HG02870 (cell line): ENCODE results near the gene OBSL1.

ENCODE experiments used
- ATAC-seq: cut with Tn5 transposase; IDR thresholded peaks from one replicate; pipeline ENCODE4 v1.9.1; 2021; ENCODE audit warnings: mild to moderate bottlenecking, moderate library complexity; ENCODE audit not compliant: unreplicated experiment

The OBSL1 gene

DNA sequence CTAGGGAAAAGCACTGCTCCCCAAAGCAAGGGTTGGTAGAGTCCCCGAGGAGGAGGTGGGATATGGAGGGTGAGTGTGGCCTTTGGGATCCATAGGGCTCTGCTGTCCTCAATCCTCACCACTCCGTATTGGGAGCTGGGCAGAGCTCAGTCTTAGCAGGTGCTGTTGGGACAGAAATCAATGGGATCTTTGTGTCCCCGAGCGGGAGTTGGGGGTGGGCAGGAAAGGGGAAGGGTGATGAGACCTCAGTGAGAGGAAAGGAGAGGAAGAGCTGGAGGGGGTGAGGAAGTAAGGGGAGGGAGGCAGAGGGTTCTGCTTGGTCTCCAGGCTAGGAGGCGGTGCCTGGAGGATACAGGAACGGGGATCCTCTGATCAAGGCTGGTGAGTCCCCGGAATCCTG lies 54.5 kb downstream of the OBSL1 start:
- ATAC-seq = no peak

DNA sequence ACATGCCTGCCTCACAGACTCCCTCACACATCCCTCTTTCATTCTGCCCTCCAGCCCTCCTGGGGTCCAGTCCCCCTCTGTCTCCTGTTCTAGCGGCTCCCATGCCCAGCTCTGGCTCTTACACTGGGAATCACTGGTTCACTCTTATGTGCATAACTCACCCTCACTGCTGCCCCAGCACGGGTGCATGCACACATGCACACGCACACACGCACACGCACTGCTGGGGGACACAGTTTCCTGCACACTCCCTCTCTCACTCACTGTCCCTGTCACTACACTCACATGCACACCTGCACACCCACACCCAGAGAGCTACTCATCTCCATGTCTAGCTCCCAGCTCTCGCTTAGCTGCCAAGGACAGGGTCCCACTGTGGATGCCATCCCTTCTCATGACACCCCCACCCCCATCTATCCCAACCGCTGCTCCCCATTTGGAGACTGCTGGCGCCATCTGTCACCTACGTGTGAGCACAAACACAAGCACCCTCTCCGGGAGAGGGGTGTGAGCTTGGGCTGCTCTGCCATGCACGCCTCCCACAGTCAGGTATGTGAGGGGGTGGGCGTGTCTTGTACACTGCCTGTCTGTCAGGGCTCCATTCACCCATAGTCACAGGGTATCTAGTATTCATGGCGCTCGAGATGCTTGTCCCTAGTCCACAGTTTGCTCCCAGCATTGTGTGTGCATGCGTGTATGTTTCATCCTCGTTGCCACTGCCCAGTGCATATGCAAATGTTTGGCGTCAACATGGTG lies 55.3 kb downstream of the OBSL1 start:
- no peak for ATAC-seq

DNA sequence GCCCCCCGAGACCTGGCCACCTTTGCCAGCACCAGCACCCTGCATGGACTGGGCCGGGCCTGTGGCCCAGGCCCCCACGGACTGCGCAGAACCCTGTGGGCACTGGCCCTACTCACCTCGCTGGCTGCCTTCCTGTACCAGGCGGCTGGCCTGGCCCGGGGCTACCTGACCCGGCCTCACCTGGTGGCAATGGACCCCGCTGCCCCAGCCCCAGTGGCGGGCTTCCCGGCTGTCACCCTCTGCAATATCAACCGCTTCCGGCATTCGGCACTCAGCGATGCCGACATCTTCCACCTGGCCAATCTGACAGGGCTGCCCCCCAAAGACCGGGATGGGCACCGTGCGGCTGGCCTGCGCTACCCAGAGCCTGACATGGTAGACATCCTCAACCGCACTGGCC lies 56.5 kb downstream of the OBSL1 start:
- ATAC-seq = no peak

DNA sequence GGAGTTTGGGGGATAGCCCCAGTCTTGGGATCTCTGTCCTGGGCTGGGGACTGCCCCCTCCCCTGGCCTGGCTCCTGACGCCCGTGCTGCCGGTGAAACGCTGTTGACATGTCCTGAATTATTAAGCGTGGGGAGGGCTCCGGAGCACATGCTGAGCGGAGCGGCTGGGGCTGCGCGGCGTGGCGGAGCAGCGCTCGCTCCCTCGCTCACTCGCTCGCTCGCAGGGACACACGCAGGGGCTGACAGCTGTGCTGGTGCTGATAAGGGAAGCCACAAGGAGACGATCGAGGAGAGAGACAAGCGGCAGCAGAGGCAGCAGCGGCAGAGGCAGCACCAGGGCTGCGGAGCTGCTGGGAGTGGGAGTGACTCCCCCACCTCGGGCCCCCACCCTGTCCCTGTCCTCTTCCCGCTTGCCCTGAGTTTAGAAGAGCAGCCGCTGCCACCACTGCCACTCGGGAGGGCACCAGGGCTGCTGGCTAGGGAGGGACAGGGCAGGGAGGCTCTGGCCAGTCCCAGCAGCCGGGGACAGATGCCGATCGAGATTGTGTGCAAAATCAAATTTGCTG lies 57.1 kb downstream of the OBSL1 start, which contains the start of gene ASIC4:
TSS of gene ASIC4 (plus strand) at position 287 of the 566 bp plus-strand sequence. CDS start at position 530, 243 bp downstream.
- no peak for ATAC-seq

DNA sequence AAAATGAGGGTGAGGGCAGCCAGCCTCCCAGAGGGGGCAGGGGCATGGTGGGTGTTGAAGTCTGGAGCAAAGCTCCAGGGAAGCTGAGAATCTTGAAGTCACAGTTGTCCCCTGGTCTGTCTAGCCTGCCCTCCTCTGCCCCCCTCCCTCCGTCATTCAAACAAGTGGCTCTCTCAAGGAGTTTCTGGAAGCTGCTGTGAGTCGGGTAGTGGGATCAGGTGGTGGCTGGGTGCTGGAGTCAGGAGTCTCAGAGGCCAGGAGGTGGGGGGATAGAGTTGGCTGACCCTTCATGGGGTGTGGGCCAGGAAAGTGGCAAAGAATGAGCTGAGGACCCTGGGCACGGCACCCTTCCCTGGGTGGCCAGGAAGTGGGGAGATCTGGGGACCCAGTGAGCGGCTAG lies 57.6 kb downstream of the OBSL1 start:
- ATAC-seq = no peak

DNA sequence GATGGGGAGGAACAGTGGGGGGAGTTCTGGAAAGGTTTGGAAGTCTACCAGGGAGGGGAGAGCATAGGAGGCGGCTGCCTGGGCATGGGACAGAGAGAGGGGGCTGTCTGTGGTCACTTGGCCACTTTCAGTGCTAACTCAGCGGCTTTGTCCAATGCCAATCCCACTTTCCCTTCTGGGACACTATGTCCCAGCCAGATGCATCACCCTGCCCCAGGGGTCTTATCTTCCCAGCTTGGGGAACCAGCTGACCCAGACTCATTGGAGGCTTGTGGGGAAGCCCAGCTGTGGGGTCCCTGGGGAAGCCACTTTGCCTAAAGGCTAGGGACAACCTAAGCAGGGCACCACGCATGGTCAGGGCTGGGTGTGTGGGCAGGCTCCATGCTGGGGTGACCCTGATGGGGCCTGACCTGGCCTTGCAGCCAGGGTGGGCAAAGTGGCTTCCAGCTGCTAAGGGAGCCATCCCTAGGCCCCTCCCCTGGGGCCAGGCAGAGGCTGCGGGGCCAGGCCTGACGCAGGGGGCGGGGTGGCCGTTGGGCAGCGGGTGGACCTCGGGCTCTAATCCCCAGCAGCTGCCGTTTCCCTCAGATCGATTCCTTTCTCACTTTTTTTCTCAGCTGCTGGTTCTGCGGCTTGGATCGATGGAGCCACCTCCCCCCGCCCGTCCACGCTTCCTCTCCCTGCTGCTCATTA lies 58.7 kb downstream of the OBSL1 start:
- no peak for ATAC-seq

DNA sequence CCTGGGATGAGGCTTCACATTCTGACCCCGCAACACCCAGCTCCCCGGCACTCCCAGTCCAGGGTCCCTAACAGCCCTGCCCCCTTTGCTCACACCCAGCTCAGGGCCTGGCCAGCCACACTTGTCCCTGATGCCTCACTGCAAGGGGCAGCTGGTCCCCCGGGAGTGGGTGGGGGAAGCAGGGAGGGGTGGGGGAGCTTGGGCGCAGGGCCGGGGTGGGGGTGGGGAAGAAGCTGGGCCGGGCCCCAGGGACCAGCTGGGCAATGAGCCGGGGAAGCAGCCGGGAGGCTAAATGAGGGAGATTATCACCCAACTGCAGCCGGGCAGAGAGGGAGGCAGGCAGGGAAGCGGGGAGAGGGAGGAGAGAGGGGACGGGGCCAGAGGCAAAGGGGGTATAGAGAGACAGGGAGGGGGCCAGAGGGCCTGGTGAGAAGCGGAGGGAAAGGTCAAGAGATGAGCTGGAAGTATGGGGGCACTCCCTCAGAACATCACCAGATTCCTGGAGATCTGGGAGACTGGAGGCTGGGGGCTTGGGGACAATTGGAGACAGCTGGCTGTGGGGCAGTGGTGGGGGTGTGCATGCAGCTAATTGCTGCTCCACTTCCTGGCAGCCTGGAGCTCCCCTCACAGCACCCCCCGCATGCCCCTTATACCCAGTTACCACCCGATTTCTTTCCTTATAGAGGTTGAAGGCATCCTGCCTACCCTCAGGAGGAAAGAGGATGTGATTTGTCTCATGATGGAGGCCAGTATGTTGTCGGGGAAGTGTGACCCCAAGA lies 59.6 kb downstream of the OBSL1 start:
- ATAC-seq = no peak

DNA sequence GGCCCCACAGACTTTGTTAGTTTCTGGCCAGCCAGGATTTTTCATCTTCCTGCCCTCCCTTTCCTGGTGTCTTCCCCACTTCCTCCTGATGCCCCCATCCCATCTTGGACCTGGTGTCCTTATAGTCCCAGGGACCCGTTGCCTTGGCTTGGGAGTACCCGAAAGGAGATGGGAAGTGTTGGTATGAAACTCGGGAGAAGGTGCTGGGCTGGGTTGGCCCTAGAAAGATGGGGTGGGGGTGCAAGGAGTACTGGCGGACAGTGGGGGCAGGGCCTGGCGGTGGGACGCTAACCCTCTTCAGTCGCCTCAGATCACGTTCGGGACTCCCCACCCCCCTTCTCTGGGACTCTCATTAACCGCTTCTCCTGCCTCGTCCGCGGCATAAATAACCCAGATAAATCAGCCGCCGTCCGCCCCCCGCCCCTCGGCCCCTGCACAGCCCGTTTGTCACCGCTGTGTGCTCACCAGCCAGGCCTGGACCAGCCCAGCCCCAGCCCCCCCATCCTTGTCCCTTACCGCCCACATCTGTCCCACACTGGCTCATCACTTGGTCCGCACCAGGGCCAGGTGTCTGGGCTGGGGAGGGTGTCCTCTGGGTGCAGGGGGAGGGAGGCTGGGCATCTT lies 60.7 kb downstream of the OBSL1 start:
- no peak for ATAC-seq

DNA sequence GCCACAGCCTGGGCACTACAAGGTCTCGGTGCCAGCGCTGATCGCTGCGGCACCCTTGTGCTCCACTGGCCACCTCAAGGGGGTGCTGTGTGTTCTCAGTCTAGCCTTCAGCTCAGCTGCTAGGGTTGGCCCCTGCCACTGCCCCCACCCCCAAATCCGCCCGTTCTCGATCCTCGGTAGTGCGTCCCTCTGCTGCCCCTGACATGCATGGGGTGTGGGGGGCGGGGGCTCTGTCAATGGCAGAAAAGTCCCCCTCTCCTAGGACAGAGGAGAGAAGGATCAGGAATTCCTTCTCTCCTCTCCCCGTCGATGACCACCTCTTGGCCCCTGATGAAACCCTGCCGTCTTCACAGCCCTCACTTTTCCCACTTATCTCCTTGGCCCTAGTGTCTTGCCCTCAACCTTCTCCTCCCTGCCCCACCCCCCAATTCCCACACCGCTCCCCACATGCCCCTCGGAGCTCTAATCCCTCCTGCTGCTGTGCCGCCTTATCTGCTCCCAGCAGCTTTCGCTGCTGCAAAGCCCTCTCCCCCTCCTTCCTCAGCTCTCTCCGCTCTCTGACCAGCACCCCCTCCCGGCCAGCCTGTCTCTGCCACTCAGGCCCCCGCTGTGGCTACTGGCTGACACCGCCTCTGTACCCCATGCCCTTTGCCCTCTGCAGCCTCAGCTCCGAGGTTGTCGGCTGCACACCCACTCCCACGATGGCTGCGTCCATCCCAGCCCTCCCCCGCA lies 61.4 kb downstream of the OBSL1 start:
- peak; percentile 74 for ATAC-seq

DNA sequence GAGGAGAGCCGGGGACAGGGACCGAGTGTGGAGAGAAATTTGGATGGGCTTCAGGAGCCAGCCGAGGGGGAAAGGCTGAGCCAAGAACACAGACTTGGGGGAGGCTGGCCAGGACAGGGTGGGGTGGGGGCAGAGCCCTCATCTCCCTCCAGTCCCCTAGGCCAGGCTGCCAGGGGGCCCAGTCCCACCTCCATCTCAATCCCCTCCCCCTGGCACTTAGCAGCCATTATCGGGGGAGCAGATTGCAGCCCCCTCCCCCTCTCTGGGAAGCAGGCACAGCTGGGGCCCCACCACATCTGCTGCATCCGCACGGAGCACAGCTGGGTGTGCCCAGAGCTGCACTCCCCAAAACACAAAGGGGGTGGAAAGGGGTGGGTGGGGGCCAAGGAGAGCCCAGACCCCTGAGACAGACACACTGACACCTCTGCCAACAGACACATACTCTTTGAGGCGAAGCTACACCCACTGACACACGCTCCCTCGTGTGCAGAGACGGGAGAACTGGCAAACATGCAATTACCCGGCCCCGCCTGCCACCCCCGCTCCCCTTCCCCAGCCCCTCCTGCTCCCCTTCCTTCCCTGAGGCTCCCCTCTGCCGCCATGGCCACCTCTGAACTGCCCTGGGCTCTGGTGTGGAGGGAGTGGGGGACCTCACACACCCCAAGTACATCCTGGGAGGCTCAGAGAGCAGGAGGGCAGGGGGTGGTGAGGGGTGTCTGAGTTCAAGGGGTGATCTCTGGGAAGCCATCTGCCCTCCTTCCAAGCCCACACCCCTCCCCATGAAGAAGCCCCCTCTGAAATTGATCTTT lies 62.2 kb downstream of the OBSL1 start:
- peak; percentile 14 for ATAC-seq

DNA sequence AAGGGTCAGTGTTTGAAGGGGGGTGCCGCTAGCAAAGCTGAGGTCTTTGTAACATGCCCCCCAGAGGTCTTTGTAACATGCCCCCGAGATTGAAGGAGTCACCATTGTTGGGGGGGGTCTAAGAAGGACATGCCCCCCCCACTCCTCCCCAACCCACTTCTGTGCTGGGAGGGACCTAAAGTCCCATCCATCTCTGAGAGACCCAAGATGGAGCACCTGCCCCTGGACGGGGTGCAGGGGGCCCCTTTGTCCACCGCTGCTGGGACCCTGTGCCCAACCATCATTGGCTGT lies 63.0 kb downstream of the OBSL1 start:
- no peak for ATAC-seq

DNA sequence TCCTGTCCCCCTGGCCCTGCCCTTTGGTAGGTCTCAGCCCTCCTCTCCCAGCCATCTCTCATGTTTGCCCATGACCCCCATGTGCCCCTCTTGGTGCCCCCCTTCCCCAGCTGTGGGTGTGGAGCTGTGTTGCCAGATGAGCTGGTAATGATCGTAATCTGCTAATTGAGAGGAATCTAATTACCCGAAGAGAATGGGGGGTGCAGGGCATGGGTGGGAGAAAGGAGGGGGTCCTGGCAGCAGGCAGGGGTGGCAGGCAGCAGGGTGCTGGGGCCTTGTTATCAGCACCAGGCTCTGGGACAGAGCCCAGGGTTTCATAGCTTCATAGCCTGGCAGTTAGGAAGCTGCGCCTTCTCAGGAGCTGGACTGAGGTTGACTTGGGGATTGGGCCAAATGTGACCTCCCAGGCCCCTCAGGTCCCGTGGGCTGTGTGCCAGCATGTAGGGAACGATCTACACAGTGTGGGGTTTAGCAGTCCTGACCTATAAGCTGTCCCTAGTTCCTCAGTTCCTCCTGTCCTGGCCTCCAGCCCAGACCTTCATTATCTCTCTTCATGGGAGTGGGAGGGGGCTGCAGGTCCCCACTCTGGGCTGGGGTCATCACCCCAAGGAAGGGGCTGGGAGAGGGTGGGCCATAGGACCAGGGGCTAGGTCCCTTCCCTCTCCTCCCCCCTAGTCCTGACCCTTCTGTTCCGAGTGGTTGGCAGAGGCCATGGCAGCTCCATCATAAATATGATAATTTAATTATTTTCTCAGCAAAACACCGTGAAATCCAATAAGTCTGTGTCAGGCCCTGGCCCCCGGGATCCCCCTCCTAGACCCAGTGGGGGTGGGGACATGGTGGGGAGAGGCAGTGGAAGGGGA lies 63.5 kb downstream of the OBSL1 start:
- ATAC-seq = no peak

DNA sequence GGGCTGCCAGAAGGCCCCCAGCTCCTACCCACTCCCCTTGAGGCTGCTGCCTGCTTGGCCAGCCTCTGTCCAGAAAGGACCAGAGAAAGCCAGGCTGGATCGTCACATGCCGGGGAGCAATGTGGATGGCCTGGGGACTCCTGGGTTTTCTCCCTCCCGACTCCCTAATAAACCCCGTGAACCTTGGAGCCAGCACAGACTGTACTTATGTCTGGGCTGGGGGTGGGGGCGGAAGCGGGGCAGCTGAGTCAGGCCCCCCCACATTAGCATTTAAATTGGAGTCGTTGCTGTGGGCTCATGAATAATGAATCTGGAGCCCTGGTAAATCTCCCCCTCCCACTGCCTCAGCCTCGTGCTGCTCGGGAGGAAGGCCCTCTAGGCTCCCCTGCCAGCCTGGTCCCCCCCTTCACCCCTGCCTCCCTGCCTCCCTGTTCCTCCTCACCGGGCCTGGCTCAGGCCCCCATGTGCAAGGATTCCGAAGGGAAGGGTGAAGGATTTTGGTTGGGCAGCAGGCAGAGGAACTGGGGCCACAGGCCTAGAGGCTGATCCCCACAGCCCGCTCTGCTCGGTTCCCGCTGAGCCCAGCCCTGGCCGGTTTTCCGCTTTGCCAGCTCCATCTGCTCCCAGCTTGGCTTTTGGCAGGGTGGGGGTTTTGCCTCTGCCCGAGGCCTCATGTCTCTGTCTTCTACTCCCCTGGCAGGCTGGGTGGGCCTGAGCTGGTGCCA lies 64.4 kb downstream of the OBSL1 start:
- no peak for ATAC-seq

DNA sequence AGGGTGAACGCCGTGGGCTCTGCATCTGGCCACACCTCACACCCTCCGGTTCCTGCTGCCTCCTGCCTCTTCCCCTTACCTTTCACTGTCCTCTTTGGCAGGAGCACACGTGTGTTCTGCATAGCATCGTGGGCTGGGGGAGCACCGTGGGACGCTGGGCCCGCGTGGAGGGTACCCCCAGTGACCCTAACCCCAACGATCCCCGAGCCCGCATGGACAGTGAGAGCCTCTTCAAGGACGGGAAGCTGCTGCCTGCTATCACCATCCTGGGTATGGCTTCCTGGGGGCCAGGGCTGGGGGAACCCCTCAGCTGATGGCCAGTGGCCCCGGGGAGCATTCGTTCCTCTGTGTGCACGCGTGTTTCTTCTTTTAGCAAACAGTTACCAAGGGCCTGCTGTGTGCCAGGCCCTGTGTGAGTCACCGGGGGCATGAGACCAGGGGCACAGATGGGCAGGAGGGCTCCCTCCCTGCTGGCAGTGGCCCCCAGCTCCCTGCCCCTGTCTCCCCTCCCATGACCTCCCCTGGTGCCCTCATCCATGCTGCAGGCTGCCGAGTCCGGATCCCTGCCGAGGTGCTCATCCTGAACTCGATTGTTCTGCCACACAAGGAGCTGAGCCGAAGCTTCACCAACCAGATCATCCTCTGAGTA lies 65.1 kb downstream of the OBSL1 start:
- no peak for ATAC-seq

DNA sequence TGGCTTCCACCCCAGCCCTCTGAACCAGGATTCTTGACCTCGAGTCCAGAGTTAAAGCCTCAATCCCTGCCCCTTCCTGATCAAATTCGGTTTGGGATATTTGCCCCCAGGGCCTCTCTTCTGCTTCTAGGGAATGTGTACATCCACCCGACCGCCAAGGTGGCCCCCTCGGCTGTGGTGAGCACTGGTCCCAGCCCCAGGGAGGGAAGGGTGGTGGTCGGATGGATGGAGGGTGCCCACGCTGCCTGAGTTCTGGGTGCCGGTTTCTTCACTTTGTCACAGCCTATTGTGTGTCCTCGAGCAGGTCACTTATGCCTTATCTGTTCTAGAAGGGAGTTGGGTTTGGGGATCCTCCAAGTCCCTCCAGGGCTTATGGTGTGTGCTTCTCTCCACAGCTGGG lies 65.8 kb downstream of the OBSL1 start:
- no peak for ATAC-seq

DNA sequence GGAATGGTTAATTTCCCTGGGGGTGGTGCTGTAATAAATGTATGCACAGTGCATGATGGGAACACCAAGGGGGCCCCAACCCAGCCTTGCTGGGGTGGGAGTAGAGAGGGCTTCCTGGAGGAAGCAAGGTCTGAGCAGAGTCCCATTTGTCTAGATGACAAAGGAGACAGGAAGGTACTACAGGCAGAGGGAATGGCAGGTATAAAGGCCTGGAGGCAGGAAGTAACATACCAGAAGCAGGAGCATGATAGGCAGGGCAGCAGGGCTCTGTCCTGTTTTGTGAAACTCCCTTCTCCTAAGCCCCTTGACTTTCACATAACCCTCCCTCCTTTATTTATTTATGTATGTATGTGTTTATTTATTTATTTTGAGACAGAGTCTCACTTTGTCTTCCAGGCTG lies 68.7 kb downstream of the OBSL1 start:
- no peak for ATAC-seq

DNA sequence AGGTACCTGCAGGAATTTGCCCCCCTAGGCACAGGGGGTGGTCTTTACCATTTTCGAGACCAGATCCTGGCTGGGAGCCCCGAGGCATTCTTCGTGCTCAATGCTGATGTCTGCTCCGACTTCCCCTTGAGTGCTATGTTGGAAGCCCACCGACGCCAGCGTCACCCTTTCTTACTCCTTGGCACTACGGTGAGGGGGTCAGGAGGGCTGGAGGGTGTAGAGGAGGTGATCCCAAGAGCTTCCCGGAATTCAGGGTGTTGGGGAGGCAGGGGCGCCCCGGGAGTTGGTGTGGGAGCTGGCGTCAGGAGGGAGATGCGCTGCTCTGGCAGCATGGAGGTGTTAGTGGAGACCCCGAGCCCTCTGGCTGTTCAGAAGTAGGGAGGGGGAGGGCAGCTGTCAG lies 69.5 kb downstream of the OBSL1 start:
- ATAC-seq = no peak
